OCI-LY7 (cell line): Measurements from ENCODE around the gene LRP8.

Source experiments
- EZH2phosphoT487 ChIP-seq: fragments of 200-600 bp; sonication (generic); IDR thresholded peaks from 2 replicates; pipeline ENCODE4 v1.6.1; 2018; ENCODE audit warnings: low read depth, borderline replicate concordance, mild to moderate bottlenecking, mixed run types, antibody characterized with exemption, low read length, moderate library complexity, mixed read lengths
- TF ChIP-seq, protein P1 (sequence below): fragments of 200-600 bp; sonication (generic); conservative IDR thresholded peaks from 2 replicates; pipeline ENCODE4 v1.5.1; 2014; ENCODE audit warnings: mild to moderate bottlenecking, antibody characterized with exemption, low read length, moderate library complexity, mixed read lengths

DNA sequence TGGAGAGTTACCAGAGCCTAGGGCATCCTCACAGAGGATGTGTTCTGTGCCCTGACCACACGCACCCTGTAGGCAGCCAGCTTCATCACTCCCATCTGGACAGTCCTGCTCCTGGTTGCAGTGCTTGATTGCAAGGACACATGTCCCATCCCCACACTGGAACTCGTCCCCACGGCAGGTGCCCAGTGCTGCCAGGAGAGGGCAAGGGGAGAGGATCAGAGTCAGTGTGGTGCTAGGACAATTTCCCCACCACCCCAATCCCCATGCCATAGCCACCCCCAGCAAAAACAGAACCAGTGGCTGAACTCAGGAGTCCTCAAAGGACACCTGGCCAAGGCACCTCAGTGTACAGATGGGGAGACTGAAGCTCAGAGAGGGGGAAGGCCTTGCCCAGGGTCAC, 52.3 kb downstream of the LRP8 start:
- TF ChIP-seq, protein P1, sequence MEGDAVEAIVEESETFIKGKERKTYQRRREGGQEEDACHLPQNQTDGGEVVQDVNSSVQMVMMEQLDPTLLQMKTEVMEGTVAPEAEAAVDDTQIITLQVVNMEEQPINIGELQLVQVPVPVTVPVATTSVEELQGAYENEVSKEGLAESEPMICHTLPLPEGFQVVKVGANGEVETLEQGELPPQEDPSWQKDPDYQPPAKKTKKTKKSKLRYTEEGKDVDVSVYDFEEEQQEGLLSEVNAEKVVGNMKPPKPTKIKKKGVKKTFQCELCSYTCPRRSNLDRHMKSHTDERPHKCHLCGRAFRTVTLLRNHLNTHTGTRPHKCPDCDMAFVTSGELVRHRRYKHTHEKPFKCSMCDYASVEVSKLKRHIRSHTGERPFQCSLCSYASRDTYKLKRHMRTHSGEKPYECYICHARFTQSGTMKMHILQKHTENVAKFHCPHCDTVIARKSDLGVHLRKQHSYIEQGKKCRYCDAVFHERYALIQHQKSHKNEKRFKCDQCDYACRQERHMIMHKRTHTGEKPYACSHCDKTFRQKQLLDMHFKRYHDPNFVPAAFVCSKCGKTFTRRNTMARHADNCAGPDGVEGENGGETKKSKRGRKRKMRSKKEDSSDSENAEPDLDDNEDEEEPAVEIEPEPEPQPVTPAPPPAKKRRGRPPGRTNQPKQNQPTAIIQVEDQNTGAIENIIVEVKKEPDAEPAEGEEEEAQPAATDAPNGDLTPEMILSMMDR = no peak
- TF ChIP-seq EZH2phosphoT487 = no peak
